GM18511 (cell line): ENCODE data around the gene FCF1.

Source experiments
- ATAC-seq: cut with Tn5 transposase; IDR thresholded peaks from one replicate; pipeline ENCODE4 v1.9.1; 2021; ENCODE audit warnings: mild to moderate bottlenecking, moderate library complexity; ENCODE audit not compliant: unreplicated experiment

Gene FCF1, protein sequence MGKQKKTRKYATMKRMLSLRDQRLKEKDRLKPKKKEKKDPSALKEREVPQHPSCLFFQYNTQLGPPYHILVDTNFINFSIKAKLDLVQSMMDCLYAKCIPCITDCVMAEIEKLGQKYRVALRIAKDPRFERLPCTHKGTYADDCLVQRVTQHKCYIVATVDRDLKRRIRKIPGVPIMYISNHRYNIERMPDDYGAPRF

DNA sequence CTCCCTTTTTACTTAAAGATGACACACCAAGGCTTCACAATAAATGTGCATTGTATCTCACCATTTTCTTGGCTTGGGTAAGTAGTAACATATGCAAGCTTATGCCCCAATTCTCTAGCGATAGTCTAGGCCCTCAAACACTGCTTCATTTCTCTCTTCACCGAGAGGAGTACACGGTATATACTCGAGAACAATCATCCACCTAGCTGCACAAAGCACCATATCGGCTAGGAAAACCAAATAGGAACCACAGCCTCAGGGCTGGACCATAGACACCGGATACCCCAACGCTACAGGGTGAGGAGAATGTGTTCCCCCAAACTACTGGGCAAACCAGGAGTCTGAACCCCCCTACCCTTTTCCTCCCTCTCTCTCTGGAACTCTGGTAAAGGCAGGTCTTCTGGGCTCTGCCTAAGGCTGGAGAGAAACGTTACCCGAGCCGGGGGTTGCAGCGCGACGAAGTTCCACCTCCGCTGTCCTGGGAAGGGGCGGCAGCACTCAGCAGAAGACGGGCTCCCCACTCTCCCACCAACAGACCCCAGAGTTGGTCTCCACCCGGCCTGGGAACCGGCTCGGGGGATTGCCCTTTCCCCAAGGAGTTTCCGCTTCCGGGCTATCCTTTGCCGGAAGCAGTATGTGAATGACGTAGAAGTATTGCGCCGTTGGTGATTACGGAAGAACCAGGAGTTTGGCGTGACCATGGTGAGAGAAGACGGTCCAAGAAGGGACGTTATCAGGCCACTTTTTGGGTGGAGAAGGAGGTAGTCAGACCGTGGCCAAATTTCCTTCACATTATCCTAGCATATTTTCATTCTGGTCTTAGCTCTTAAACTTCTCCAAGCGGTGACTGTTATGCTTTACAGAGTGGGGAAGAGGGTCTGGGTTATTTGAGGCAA lies at the start of gene FCF1, which contains the start of gene AREL1:
Gene FCF1 (plus strand): TSS at position 646 of the 896 bp plus-strand sequence. CDS start 54 bp downstream, at position 700.
Gene AREL1 (minus strand): TSS at position 582 of the 896 bp plus-strand sequence. CDS start 27,465 bp downstream, outside the sequence.
- peak; percentile 96 for ATAC-seq

DNA sequence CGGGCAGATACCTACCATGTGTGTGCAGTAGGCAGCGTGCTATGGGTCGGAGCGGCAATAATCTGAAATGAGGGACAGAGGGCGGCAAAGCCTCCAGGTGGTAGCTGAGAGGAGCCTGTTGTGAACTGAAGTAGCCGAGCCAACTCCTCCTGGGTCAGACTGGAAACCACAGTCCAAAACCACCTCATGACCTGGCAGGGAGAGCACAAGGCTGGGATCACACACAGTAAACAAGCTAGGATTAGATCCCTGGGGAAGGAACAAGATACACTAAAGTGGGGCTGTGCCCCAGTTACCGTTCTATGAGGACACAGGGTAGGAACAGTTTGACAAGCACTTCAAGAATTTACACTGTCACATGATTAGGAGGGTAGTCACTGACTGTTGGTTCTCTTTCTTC lies 49.1 kb upstream of the FCF1 start:
- ATAC-seq, result no peak

GRCh38 chr14:74664717-74665116 lies 48.2 kb upstream of the FCF1 start:
- no peak for ATAC-seq

- ATAC-seq, result no peak
Measured at GRCh38 chr14:74667758-74668157, 45.2 kb upstream of the FCF1 start.

GRCh38 chr14:74669256-74669655 lies 43.7 kb upstream of the FCF1 start:
- no peak for ATAC-seq

DNA sequence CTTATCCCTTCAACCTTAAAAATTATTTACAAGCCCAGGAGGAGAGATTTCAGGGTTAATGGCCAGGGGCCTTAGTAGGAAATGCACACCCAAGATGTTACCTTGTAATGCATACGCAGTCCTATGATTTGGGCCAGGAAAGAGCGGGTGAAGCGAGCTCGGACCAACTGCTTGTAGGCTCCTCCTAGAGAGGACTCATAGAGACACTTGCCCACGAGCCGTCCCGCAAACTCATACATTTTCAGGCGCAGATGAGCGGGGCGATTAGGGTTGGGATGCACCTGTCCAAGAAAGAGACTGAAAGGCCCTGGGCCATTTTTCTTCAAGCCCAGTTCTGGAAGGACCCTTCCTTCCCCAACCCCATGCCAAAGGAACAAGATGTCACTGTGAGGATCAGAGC lies 43.1 kb upstream of the FCF1 start:
- ATAC-seq, result no peak

- ATAC-seq, result no peak
Measured at GRCh38 chr14:74670726-74671411, 42.1 kb upstream of the FCF1 start.

DNA sequence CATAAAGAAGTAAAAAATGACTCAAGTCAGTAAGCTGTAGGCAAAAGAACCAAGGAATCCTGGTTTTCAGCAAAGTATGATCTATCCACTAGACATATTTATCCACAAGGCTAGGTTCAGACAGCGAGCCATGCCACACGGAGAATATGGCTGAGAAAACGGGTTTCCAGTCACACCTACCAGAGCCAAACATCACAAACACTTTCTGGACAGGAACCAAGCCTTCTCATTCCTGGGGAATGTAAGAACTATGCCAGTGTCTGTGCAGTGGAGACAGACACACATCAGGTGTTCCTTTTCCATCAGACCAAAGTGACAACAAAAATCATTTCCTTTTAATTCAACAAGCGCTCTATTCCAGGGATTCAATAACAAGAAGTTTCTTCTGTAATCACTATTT lies 41.2 kb upstream of the FCF1 start:
- ATAC-seq, result no peak

DNA sequence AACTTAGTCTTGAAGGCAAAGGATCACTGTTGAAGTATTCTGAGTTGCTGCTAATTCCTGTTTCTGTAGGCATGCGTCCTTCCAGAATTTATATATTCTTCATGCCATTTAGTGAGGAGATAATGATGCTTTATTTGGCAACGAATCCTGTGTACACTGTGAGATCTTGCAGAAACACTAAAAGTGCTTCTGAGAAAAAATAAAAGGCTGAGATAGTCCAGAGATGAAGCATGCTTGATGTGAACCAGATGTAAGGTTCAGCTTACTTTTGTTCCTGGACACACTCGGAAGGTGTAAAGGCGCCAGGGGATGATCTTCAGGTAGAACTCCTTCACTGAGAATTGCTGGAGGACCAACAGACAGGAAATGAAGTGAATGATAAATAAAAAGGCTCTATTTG lies 39.2 kb upstream of the FCF1 start:
- ATAC-seq, result no peak

DNA sequence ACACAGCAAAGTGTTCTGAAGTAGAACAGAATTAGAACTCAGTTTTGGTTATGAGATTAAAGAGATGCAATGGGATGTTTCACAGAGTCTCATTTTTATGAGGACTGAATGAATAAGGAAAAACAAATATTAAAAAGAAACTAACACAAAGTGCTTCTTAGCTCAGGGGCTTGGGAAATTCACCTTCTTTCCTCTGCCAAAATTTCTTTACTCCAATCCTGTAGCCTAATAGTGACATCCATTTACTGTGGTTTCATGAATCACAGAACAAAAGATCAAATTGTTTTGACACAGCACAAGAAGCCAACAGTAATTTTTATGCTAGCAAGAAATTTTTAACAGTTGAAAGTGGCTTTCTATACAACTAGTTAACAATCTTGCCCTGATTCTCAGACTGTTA lies 37.7 kb upstream of the FCF1 start:
- no peak for ATAC-seq

DNA sequence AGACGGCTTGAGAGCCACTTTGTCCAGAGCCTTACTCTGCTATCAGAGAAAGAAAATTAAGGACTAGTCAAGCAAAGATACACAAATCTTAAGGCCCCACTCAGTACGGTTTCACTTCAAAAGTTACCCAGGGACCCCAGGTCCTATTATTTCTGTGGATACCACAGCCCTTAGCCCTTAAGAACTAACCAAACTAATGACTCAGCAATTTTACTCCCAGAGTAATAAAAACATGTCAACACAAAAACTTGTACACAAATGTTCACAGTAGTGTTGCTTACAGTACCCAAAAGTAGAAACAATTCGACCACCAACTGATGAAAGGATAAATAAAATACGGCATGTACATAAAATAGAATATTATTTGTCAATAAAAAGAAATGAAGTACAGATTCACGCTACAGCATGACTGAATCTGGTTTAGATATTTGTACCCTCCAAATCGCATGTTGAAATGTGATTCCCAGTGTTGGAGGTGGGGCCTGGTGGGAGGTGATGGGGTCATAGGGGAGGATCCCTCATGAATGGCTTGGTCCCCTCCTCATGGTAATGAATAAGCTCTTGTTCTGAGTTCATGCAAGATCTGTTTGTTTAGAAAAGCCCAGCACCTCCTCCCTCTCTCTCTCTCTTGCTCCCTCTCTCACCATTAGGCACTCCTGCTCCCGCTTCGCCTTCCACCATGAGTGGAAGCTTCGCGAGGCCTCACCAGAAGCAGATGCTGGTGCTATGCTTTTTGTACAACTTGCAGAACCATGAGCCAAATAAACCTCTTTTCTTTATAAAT lies 30.6 kb upstream of the FCF1 start:
- ATAC-seq, result no peak

DNA sequence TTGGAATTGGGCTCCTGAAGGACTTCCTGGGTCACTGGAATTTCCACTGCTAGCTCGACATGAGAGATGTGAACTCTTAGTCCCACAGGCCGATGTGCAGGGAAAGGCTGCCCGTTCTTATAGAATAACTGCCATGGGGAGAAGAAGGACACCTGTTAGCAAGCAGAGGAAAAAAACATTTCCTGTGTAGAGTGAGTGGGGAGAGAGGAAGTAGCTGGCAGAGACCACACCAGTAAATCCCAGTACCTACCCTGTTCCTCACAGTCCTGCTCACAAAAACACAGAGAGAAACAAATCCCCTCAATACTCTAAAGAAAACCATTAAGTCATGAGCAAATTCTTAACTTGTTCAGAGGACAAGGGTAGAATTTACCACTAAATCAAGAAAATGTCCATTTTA lies 29.5 kb upstream of the FCF1 start:
- ATAC-seq, result no peak

- peak; percentile 45 for ATAC-seq
Measured at GRCh38 chr14:74684434-74684833, 28.5 kb upstream of the FCF1 start.

DNA sequence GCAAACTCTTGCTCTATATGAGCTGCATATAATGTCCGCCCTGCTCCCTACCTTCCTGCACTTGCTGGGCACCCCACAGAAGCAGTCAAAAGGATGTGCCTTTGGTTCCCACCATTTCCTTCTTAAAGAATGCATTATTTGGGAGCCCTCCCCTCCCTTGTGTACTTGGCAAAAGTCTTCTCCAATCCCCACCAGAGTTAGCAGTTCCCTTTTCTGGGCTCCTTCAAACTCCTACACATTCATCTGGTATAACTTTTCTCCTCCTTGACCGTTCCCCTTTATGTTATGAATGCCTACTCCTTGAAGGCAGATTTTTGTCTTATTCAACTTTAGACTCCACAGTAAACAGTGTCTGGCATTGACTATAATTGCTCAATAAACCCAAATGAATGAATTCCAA lies 27.9 kb upstream of the FCF1 start:
- no peak for ATAC-seq

DNA sequence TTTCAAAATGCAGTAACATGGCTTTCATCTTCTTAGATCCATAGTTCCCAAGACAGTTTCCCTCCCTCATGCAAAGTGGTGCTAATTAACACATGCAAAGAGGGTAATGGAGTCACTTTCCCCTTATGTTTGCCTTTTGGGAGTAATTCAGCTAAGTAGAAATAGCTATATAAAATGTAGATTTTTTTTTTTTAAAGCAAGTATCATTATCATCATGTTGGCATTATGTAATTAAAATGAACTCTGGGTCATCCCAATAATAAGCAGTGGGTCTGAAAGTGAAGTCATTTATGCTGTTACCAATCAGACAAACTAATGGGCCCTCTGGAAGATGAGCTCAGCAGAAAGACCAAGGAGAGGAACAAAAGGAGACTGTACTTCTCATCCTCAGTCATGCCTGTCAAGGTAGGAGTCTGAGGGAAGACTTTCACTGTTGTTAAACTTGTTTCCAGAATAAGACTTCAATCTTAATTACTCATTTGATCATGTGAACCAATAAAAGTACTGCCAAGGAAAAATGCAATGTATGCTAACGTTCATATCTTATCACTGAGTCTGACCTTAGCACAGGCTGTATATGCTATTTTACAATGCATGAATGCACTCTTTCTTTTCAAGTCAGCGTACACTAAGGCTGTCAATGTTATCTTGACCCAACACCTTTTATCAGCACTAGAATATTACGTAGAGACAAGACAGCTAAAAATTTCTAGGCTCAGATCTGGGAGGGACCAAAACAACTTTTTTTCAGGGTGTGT lies 26.8 kb upstream of the FCF1 start:
- no peak for ATAC-seq

- no peak for ATAC-seq
Measured at GRCh38 chr14:74691456-74691855, 21.5 kb upstream of the FCF1 start.

DNA sequence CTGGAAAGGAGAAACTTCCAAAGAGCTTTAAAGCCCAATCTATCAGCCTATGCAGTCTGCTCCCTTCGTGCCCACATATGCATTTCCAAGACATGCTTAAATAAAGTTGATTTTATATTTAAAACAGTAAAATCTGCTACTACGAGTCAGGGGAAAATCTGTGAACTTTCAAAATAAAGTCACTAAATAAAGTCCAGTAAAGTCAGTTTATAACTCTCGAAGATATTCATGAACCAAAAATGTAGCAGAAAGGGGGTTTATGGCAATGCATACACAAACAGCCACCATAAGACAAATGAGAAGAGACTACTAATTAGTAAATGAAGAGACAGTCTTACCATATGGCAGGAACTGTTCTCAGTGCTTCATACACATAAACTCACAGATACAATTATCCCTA lies 19.8 kb upstream of the FCF1 start:
- no peak for ATAC-seq

GRCh38 chr14:74695406-74695805 lies 17.5 kb upstream of the FCF1 start:
- ATAC-seq, result no peak

- no peak for ATAC-seq
Measured at GRCh38 chr14:74697011-74697410, 15.9 kb upstream of the FCF1 start.

DNA sequence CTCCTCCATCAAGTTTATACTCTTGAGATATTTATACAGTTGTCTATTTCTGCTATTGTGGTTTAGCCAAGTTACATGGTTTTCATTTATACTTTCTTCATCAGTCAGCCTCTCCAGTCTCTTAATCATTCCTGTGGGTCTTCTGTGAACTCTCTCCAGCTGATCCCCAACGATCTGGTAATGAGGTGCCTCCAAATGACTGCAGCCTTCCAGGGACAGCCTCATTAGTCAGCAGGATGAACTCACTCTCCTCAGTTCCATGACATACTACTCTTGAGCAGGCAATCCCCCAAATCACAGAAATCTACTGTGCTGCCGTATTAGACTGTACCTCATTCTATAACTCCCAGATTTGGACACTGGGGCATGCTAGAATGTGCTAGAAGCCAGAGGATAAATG lies 15.4 kb upstream of the FCF1 start:
- no peak for ATAC-seq
